Stimulated activated CD8-positive, alpha-beta memory T cell treated with anti-CD3 and anti-CD28 coated beads, Interleukin-7, amount 100 ng/mL, for 4 hours (primary cell): ENCODE data around the gene NR2F1-AS1.

Experiments
- DNase-seq, 2 donors: peaks; one replicate each; pipeline ENCODE4 v3.0.0-alpha.2; 2020; ENCODE audit warnings: low read depth in 2 of 2

Gene NR2F1-AS1

GRCh38 chr5:93580927-93581445 is at the start of gene NR2F1-AS1:
Gene NR2F1-AS1 (minus strand): TSS chr5:93581219.
- DNase-seq: peak in 1 of 2 donors; percentile 32

GRCh38 chr5:93626801-93627200 is 45.8 kb upstream of the NR2F1-AS1 start:
- DNase-seq: no peak

GRCh38 chr5:93623153-93623552 is 42.1 kb upstream of the NR2F1-AS1 start:
- DNase-seq: no peak

- peak in 1 of 2 donors; percentile 17 for DNase-seq
Measured at GRCh38 chr5:93622240-93622885, 41.3 kb upstream of the NR2F1-AS1 start.

GRCh38 chr5:93621327-93621798 is 40.3 kb upstream of the NR2F1-AS1 start:
- no peak for DNase-seq

GRCh38 chr5:93620487-93621326 is 39.7 kb upstream of the NR2F1-AS1 start:
- peak; percentile 15 to 43 for DNase-seq

- no peak for DNase-seq
Measured at GRCh38 chr5:93616538-93617174, 35.6 kb upstream of the NR2F1-AS1 start.

- no peak for DNase-seq
Measured at GRCh38 chr5:93612855-93613243, 31.8 kb upstream of the NR2F1-AS1 start.

GRCh38 chr5:93611976-93612854 is 31.2 kb upstream of the NR2F1-AS1 start:
- DNase-seq: no peak

GRCh38 chr5:93611273-93611975 is 30.4 kb upstream of the NR2F1-AS1 start:
- no peak for DNase-seq

- DNase-seq: no peak
Measured at GRCh38 chr5:93610581-93611272, 29.7 kb upstream of the NR2F1-AS1 start.

- DNase-seq: no peak
Measured at GRCh38 chr5:93609762-93610161, 28.7 kb upstream of the NR2F1-AS1 start.

GRCh38 chr5:93608855-93609254 is 27.8 kb upstream of the NR2F1-AS1 start:
- no peak for DNase-seq

GRCh38 chr5:93607367-93608258 is 26.6 kb upstream of the NR2F1-AS1 start:
- peak in 1 of 2 donors; percentile 20 for DNase-seq

- DNase-seq: no peak
Measured at GRCh38 chr5:93606382-93606752, 25.3 kb upstream of the NR2F1-AS1 start.

GRCh38 chr5:93604644-93605515 is 23.9 kb upstream of the NR2F1-AS1 start:
- no peak for DNase-seq

GRCh38 chr5:93603793-93604643 is 23.0 kb upstream of the NR2F1-AS1 start:
- DNase-seq: no peak
